Activated T-helper 2 cell treated with anti-CD3 and anti-CD28 coated beads, Interferon-gamma antibody, Interleukin-2, Interleukin-4, amounts not matched to agents 10 μg/mL and 5 μg/mL and 100 μg/mL, durations not matched to agents 14 hours and 24 hours and 36 hours (primary cell): ENCODE measurements around the gene ELFN2. TPM values are rescaled to one million over a fixed set of nuclear protein-coding genes. Genes with fewer than 3 reads are reported as not detected.

ENCODE experiments used
- DNase-seq: peaks from one replicate; pipeline ENCODE4 v3.0.0; 2021; ENCODE audit warnings: low spot score
- H3K27ac Mint-ChIP-seq: one replicate; pipeline ENCODE4 v1.8.0; 2021; ENCODE audit warnings: mixed read lengths
- H3K27me3 Mint-ChIP-seq: one replicate; pipeline ENCODE4 v1.8.0; 2021; ENCODE audit warnings: low read depth, mixed read lengths
- H3K36me3 Mint-ChIP-seq: one replicate; pipeline ENCODE4 v1.8.0; 2021; ENCODE audit warnings: low read depth, mixed read lengths
- H3K4me1 Mint-ChIP-seq: one replicate; pipeline ENCODE4 v1.8.0; 2021; ENCODE audit warnings: low read depth, mixed read lengths
- H3K4me3 Mint-ChIP-seq: one replicate; pipeline ENCODE4 v1.8.0; 2021; ENCODE audit warnings: low read depth, mild to moderate bottlenecking, moderate library complexity, mixed read lengths
- H3K9me3 Mint-ChIP-seq: one replicate; pipeline ENCODE4 v1.8.0; 2021; ENCODE audit warnings: mixed read lengths
- intact Hi-C: fragments of 100-400 bp; cut with micrococcal nuclease; formaldehyde crosslinking; loops from one replicate; pipeline ENCODE4 v1.15.1; 2023
- total RNA-seq: library from RNA; stranded (reverse); gene quantifications from 2 replicates; pipeline ENCODE4 v1.2.3, GENCODE V29; 2022

ELFN2 gene
- total RNA-seq, 1 donor from 2014 or later = 0.11 TPM

DNA sequence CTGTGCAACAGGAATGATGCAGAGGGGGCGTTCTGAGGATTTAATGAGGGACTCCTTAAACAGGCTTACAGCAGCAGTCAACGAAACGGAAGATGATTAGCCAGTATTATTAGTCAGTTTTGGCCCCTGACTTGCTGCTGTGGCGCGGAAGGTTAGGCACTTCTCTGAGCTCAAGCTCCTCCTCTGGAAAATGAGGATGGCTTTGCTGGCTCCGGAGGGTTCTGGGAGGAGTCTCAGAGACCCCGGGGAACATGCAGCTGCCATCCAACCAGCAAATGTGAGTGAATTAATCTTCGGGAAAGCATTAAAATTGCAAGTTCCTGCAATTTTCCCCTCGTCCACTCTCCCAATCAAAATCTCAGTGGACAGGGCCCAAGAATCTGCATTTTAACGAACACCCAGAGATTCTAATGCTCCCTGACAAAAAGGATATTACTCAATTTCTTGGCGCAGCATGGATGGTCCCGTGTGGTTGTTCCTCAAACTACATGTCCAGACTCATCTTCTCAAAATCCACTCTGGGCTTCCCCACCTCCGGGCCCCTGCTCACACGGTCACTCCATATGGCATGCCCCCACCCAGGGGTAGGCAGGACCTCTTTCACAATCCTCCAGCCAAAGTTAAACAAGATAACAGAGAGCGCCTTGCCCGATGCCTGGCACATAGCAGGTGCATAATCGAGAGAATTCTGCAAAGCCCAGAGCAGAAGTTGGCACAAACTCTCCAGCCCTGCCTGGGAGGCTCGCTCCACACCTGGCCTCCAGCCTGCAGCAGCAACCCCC lies 6.4 kb downstream of the ELFN2 start:
- Mint-ChIP-seq H3K27me3 (peaks cover 77% of the 10 kb centered on the region), H3K9me3 (no peaks in the 10 kb centered on the region), H3K36me3 (no peaks in the 10 kb centered on the region), H3K4me3 (peak overlapping the region; percentile 73), H3K4me1 (peaks cover 23% of the 10 kb centered on the region), H3K27ac (no peak overlapping the region)
- intact Hi-C loops = no loop called here
- DNase-seq = no peak

DNA sequence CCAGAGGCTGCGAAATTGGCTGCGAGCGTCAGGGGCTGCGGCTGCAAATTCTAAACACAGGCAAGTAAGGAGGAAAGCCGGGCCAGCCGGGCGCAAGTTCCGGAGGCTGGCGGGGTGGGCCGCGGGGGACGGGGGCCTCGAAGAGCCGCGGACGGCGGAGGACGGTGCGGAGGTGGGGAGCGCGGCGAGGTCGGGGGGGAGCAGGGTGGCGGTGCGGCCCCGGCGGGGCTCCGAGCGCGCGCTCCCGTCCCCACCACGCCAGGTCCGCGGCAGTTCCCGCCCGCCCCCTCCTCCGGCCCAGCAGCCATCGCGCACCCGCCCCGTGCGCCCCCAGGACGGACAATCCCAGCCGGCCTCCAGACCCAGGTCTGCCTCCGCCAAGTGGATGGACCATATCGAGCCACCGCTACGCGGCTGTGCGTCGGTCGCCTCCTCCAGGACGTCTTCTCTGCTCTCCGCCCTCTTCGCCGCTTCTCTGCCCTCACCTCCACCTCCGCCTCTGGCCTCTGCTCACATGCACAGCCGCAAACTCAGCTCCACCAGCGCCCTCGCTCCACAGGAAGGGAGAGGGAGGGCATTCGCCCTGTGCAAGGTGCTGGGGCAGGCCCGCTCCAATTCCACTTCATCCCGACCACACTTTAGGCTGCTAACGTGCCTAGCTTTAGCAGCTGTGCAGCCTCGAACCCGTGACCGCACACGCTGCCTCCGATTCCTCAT lies 7.2 kb downstream of the ELFN2 start:
- Mint-ChIP-seq H3K4me1 (peaks cover 24% of the 10 kb centered on the region), H3K9me3 (no peaks in the 10 kb centered on the region), H3K27me3 (peaks cover 71% of the 10 kb centered on the region), H3K36me3 (no peaks in the 10 kb centered on the region), H3K27ac (no peak overlapping the region), H3K4me3 (peak overlapping the region; percentile 73)
- DNase-seq = peak; percentile 15
- intact Hi-C loops = no loop called here

DNA sequence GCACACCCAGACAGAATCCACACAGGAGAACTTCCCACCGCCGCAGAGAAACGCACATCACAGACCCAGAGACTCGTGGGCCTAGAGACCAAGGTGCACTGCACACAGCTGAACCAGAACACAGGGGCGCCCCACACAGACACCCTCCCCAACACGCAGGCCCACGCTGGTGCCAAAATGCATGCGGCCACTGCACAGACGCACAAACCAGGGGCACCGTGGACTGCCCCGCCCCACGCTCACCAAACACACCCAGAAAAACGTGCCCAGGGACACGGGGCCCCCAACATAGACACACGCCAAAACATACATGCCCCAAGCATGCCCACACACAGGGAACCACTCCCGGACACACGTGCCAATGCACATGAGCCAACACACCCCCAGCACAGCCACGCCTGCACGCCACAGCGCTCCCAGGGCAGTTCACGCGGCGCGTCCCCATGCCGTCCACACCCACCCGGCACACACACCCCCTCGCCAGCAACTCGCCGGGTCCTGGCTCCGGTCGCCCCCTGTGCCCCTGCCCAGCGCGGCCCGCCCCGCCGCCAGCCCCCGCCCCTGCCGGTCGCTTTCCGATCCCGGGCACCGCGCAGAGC lies 7.8 kb downstream of the ELFN2 start:
- Mint-ChIP-seq H3K4me3 (peak overlapping the region; percentile 44), H3K27ac (no peak overlapping the region), H3K4me1 (peaks cover 24% of the 10 kb centered on the region), H3K27me3 (peaks cover 71% of the 10 kb centered on the region), H3K9me3 (no peaks in the 10 kb centered on the region), H3K36me3 (no peaks in the 10 kb centered on the region)
- no peak for DNase-seq
- intact Hi-C loops = no loop called here

DNA sequence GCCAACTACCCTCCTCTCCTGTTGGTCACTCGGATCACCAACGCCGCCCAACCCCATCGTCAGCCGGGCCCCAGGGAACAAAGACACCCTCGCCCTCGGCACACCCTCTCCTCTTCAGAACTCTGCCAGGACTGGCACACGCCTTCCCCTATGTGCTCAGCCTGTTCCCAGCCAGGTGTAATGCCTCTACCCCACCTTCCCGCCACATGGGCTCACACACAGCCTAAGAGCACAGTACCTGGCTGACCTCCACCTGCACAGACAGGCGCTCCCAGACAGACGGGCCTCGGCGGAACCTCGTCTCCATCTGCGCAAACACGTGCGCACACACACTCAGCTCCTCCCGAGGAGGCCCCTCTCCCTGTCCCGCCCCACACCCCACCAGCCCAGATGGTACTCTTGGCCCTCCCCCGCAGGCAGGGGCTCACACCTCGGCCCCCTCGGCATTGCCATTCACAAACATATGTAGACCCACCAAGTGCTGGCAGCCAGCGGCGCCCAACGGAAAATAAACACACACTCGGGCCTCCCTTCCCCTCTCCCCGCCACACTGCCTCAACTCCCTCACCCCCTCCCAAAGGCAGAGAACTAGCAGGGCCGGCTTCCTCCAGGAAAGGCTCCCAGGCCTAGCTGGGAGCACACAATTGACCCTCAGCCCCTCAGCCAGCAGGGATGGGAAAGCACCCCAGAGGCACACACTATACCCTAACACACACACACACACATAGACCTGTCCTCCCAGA lies 8.5 kb downstream of the ELFN2 start:
- peaks cover 70% of the 10 kb centered on the region for H3K27me3 Mint-ChIP-seq

DNA sequence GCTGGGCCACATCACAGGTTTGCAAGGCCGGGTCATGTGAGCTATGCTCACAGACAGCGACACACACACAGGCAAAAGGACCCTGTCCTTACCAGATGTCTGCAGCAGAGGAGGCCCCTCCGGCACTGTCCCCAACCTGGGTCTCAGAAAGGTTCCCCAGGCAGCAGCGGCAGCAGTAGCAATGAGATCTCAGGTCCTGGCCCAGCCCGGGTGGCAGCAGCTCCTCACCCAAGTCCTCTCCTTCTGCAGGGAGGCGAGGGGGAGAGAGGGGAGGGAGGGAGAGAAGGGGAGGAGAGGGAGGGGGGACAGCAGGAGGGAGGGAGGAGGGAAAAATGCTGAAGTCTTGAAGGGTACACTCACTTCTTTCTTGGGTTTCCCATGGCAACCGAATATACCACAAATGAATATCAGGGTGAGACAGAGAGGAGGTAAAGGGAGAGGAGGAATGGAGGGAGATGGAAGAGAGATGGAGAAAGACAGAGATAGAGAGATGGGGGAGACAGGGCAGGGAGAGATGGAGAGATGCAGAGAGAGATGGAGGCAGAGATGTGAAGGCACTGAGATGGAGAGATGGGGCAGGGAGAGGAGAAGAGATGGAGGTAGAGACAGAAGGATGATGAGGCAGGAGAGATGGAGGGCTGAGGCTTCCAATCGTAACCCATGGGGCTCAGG lies 9.5 kb downstream of the ELFN2 start:
- no peak overlapping the region for H3K4me3 Mint-ChIP-seq
- intact Hi-C loops = no loop called here
- DNase-seq = no peak
- no peaks in the 10 kb centered on the region for H3K9me3 Mint-ChIP-seq
- peaks cover 69% of the 10 kb centered on the region for H3K27me3 Mint-ChIP-seq
- peaks cover 26% of the 10 kb centered on the region for H3K4me1 Mint-ChIP-seq
- H3K36me3 Mint-ChIP-seq = no peaks in the 10 kb centered on the region
- no peak overlapping the region for H3K27ac Mint-ChIP-seq

More for the DNA sequence above, 8.5 kb downstream of the ELFN2 start:
- H3K27ac Mint-ChIP-seq = no peak overlapping the region
- H3K4me3 Mint-ChIP-seq = peak overlapping the region; percentile 44
- DNase-seq = no peak
- H3K9me3 Mint-ChIP-seq = no peaks in the 10 kb centered on the region
- no peaks in the 10 kb centered on the region for H3K36me3 Mint-ChIP-seq
- H3K4me1 Mint-ChIP-seq = peaks cover 24% of the 10 kb centered on the region
- intact Hi-C loops = no loop called here

DNA sequence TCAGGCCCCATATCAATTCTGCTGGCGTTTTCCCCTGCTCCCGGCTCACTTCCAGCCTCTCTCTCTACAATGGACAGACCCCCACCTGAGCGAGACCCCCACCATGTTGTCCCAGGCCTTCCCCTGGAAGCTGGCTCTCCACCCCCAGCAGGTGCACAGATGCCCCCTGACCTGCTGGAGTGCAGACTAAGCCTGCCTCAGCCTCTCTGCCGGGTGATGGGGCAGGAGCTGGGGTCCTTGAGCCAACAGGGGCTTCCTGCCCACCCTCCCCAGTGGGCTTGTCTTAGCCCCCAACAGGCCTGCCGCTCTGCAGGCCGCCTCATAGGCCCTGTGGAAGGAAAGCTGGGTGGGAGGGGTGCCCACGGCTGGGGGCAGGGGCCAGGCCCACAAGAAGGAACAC lies 10.0 kb downstream of the ELFN2 start:
- no peaks in the 10 kb centered on the region for H3K9me3 Mint-ChIP-seq
- intact Hi-C loops = no loop called here
- no peak for DNase-seq
- no peak overlapping the region for H3K27ac Mint-ChIP-seq
- H3K4me3 Mint-ChIP-seq = no peak overlapping the region
- peaks cover 27% of the 10 kb centered on the region for H3K4me1 Mint-ChIP-seq
- no peaks in the 10 kb centered on the region for H3K36me3 Mint-ChIP-seq
- peaks cover 69% of the 10 kb centered on the region for H3K27me3 Mint-ChIP-seq

DNA sequence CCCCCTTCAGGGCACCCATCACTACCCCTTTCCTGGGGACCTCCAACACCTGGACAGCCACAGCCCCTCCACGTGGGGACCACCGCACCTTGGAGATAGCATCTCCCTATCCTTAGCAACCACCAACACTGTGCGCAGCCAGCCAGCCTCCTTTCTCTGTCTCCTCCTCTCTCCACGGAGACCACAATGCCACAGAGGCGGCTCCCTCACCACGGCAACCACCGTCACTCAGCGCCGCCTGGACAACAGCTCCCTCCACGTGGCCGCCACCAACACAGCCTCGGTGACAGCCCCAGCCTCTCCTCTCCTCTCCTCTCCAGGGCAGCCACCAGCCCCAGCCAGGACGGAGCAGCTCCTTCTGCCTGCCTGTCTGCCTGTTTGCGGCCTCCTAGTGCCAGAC lies 10.5 kb downstream of the ELFN2 start:
- H3K9me3 Mint-ChIP-seq = no peaks in the 10 kb centered on the region
- H3K4me1 Mint-ChIP-seq = peaks cover 27% of the 10 kb centered on the region
- H3K27ac Mint-ChIP-seq = peak overlapping the region; percentile 17
- peaks cover 64% of the 10 kb centered on the region for H3K27me3 Mint-ChIP-seq
- H3K4me3 Mint-ChIP-seq = no peak overlapping the region
- H3K36me3 Mint-ChIP-seq = no peaks in the 10 kb centered on the region
- intact Hi-C loops = no loop called here
- peak; percentile 65 for DNase-seq

DNA sequence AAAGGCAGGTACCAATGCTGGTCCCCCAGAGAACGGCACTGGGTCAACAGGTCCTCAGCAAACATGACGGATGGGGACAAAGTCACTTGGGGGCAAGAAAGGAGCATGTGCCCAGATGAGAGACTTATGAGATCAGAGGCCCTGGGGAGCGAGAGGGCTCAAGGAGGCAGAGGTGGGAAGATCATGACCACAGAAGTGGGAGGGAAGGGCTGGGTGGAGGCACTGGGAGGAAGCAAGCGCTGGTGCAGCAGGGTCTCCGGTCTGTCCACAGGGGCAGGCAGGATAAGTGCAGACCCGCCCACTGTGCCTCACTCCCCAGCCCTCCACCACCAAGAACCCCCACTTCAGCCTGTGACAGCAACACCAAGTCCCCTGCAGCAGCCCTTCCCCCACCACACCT lies 10.9 kb downstream of the ELFN2 start:
- H3K9me3 Mint-ChIP-seq = no peaks in the 10 kb centered on the region
- H3K4me1 Mint-ChIP-seq = peaks cover 27% of the 10 kb centered on the region
- no peak overlapping the region for H3K27ac Mint-ChIP-seq
- H3K27me3 Mint-ChIP-seq = peaks cover 60% of the 10 kb centered on the region
- H3K4me3 Mint-ChIP-seq = no peak overlapping the region
- no peaks in the 10 kb centered on the region for H3K36me3 Mint-ChIP-seq
- intact Hi-C loops = no loop called here
- DNase-seq = no peak

DNA sequence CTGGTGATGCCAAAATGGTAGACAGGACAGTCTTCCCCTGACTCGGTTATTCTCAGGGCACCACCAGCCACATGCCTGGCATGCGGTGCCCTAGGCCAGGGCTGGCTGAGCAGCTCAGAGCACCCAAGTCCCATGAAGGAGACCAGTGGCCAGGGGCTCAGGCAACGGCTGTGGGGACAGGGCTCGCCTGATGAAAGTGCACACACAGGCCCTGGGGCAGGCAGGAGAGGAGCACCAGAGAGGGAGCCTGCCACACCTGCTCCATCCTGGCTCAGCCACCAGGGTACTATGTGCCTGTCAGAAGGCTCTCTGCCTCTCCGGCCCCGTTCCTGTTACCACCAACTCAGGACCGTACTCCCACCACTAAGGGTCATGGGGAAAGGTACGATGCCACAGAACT lies 12.1 kb downstream of the ELFN2 start:
- Mint-ChIP-seq H3K4me3 (no peak overlapping the region), H3K27me3 (peaks cover 48% of the 10 kb centered on the region), H3K36me3 (no peaks in the 10 kb centered on the region), H3K9me3 (no peaks in the 10 kb centered on the region), H3K27ac (no peak overlapping the region), H3K4me1 (peaks cover 29% of the 10 kb centered on the region)
- DNase-seq = no peak
- intact Hi-C loops = no loop called here

DNA sequence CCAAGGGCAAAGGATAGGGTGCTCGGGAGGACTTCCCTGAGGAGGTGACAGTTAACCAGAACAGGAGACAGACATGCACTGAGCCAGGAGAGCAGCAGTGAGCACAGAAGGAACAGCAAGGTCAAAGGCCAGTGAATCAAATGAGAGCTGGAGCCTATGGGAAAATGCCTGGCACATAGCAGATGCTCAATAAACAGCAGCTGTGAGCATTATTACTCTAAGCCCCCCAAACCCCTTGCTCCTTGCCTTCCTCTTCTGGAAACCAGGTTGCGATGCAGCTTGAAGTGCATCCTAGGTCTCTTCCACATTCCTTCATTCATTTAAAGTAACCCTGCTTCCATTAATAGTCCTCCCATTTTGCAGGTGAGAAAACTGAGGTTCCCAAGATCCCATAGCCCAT lies 13.0 kb downstream of the ELFN2 start:
- intact Hi-C loops = no loop called here
- Mint-ChIP-seq H3K9me3 (no peaks in the 10 kb centered on the region), H3K36me3 (no peaks in the 10 kb centered on the region), H3K4me1 (peaks cover 25% of the 10 kb centered on the region), H3K4me3 (no peak overlapping the region), H3K27me3 (peaks cover 43% of the 10 kb centered on the region), H3K27ac (no peak overlapping the region)
- no peak for DNase-seq

DNA sequence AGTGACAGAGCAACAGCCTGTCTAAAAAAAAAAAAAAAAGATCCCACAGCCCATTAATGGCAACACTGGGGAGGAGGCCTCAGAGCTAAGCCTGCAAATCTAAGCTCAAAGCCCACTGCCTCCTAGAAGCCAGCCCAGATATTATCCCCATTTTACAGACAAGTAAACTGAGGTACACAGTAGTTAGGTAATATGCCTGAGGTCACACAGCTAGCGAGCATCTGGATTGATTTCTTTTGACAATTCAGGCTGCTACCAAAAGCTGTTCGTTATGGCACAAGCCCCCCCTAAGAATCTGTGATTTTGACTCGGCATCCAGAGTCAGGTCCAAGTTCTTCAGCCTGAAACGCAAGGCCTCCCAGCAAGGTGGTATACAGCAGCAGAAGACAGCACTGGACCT lies 13.7 kb downstream of the ELFN2 start:
- intact Hi-C loops = no loop called here
- H3K27me3 Mint-ChIP-seq = peaks cover 36% of the 10 kb centered on the region
- H3K27ac Mint-ChIP-seq = no peak overlapping the region
- no peaks in the 10 kb centered on the region for H3K9me3 Mint-ChIP-seq
- H3K4me3 Mint-ChIP-seq = no peak overlapping the region
- H3K4me1 Mint-ChIP-seq = peaks cover 23% of the 10 kb centered on the region
- no peak for DNase-seq
- H3K36me3 Mint-ChIP-seq = no peaks in the 10 kb centered on the region

DNA sequence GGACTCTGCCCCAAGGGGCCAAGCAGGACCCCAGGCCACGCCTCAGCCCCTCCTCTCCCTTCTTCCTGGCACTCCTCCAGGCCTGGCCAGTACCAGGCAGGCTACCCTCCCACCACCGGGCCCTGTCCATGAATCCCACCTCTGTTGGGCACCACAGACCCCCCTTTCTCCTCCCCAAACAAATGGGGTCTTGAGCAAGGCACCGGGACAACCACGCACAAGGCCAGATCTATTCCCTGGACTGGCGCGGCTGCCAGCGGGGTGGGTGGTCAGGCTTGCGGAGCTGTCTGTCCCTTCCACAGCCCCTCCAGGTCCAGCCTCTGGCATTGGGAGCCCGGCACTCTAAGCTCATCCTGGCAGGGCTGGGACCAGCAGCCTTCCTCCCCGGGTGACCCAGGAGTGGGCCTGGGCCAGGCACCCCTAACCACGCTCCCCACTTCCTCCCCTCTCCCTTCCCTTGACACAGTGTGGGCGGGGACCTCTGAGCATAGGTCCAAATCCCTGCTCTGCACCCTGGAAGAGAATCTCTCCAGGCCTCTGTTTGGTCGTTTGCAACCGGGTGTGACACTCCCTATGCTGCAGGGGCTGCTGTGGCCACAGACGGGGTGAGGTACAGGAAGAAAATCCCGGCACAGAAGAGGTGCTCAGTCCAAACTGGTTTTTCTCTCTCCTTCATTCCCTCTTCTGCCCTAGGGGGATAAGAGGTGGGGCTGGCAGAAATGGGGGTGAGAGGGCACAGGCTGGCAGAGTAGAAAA lies 14.6 kb downstream of the ELFN2 start:
- DNase-seq = no peak
- Mint-ChIP-seq H3K27ac (no peak overlapping the region), H3K27me3 (peaks cover 29% of the 10 kb centered on the region), H3K4me1 (peaks cover 23% of the 10 kb centered on the region), H3K4me3 (no peak overlapping the region), H3K36me3 (no peaks in the 10 kb centered on the region), H3K9me3 (no peaks in the 10 kb centered on the region)
- intact Hi-C loops = no loop called here
